ENCODE data around the gene MICAL2.

DNA sequence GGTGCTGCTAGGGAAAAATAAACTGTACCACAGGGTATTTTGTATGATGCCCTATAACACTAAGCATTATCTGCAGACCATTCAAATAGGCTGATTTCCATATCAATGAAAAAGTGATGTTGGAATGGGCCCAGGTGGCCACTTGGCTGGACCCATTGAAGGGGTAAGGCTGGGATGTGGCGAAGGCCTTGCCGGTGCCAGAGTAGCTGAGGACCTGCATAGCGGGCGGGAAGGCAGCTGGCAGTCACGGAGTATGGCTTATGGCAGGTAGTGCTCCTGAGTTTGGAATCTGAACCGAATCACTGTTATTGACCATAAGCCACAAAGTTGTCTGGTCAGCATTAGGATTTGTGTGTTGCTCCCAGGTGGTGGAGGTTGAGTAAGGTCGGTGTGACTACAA, 131.0 kb downstream of the MICAL2 start:
- TF ChIP-seq, protein P1, sequence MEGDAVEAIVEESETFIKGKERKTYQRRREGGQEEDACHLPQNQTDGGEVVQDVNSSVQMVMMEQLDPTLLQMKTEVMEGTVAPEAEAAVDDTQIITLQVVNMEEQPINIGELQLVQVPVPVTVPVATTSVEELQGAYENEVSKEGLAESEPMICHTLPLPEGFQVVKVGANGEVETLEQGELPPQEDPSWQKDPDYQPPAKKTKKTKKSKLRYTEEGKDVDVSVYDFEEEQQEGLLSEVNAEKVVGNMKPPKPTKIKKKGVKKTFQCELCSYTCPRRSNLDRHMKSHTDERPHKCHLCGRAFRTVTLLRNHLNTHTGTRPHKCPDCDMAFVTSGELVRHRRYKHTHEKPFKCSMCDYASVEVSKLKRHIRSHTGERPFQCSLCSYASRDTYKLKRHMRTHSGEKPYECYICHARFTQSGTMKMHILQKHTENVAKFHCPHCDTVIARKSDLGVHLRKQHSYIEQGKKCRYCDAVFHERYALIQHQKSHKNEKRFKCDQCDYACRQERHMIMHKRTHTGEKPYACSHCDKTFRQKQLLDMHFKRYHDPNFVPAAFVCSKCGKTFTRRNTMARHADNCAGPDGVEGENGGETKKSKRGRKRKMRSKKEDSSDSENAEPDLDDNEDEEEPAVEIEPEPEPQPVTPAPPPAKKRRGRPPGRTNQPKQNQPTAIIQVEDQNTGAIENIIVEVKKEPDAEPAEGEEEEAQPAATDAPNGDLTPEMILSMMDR (conservative IDR thresholded peaks at IDR 0.05; ENCODE audit: low read length): no peak
- no peak for TF ChIP-seq EZH2phosphoT487 (IDR thresholded peaks at IDR 0.05; ENCODE audit: borderline replicate concordance, low read depth, low read length)

Measured in OCI-LY7 (cell line).